ENCODE data around the gene RUSF1.
"Not testable (repeated sequence)": the region's sequence is repeated elsewhere in the genome, so short reads cannot be mapped to it uniquely, and the experiment has no call there.

The RUSF1 gene

DNA sequence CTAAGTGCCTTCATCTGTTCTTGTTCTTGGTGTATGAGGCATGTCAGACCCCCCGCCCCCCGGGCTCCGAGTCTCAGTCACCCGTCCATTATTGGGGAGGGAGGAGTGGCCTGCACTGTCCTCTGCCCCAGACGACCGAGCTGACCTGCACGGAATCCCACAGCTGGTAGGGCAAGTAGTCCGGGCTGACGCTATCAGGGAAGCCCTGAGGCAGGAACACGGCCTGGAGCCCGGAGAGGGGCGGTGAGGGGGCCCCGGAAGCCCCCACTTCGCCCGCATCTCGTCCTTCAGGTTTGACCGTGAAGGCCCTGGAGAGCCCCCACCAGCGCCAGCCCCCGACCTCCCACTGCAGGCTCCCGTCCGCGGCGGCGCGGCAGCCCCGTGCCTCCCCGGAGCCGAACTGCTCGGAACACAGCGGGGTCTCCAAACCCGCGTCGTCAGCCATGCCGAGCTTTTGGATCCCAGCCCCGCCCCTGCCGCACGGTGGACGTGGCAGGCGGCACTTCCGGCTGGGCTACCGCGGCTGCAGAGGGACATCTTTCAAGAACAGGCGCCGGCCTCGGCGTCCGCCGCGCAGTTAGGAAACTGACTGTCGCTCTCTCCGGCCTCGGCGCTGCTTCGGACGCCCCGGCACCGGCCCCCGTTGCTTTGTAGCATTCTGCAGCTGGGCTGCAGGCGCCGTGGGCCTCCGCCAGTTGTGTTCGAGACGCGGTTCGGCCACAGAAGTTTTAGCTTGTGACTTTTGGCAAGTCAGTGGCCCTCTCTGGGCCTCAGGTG lies at the start of gene RUSF1:
RUSF1 (minus strand) TSS at position 463 of the 777 bp plus-strand sequence; CDS start at position 445, 18 bp downstream.
- DNase-seq (ENCODE audit: low spot score) = peak; percentile 86

DNA sequence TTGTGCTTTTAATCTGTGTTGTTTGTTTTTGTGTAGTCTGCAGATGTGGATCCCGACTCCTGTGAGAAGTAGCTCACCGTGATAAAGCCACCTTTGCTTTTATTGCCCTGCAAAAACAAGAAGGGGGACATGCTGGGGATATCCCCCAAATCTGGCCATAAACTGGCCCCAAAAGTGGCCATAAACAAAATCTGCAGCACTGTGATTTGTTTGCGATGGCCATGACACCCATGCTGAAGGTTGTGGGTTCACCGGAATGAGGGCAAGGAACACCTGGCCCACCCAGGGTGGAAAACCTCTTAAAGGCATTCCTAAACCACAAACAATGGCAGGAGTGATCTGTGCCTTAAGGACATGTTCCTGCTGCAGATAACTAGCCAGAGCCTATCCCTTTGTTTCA lies 34.6 kb upstream of the RUSF1 start:
- DNase-seq (ENCODE audit: low spot score) = no peak

DNA sequence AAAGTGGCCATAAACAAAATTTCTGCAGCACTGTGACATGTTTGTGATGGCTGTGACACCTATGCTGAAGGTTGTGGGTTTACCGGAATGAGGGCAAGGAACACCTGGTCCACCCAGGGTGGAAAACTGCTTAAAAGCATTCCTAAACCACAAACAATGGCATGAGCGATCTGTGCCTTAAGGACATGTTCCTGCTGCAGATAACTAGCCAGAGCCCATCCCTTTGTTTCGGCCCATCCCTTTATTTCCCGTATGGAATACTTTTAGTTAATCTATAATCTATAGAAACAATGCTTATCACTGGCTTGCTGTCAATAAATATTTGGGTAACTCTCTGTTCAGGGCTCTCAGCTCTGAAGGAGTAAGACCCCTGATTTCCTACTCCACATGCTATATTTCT lies 31.6 kb upstream of the RUSF1 start:
- DNase-seq (ENCODE audit: low spot score) = not testable (repeated sequence)

DNA sequence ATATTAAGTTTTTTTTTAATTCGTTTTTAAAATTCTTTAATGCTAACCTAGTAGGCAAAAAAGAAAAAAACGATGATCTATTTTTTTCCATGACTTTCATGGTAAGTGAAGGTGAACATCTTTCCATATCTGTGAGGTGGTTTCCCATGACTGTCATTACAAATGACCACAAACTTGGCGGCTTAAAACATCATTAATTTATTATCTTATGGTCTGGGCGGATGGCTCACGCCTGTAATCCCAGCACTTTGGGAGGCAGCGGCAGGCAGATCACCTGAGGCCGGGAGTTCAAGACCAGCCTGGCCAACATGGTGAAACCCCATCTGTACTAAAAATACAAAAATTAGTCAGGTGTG lies 30.0 kb upstream of the RUSF1 start:
- not testable (repeated sequence) for DNase-seq (ENCODE audit: low spot score)

DNA sequence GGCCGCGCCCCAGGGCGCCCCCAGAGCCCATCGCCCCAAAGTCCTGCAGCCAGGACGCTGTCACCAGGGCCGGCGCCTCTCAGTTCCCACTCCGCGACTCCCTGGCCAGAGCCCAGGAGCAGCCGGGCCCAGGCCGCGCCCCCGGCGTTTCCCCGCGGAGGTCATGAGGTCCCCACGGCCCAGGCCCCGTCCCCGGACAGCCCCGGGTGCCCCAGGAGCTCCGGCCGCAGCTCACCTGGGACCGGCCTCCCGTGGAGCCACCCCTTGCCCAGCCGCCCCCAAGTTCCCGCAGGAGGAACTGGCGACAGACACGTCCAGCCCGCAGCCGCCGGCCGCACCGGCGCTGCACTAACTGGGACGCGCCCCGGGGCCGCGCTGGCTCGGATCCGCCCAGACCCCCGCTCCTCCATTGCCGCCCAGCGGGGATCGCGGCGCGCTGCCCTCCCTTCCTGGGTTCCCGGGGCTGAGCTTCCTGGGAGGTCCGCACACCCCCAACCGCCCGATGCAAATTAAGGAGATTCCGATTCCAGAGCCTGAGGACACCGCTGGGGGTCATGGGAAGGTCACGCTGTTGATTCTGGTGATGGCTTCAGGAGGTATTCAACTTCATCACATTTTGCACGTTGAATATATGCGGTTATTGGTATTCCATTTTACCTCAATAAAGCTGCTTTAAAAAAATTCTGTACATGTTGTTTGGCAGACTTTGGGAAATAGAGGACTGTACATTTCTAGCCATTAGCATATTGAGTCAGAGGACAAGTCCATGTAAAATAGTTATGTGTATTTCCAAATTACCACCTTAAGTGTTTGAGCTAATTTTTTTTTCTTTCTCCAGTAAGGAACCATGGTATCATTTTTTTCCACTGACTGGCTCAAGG lies 29.4 kb upstream of the RUSF1 start:
- no peak for DNase-seq (ENCODE audit: low spot score)

DNA sequence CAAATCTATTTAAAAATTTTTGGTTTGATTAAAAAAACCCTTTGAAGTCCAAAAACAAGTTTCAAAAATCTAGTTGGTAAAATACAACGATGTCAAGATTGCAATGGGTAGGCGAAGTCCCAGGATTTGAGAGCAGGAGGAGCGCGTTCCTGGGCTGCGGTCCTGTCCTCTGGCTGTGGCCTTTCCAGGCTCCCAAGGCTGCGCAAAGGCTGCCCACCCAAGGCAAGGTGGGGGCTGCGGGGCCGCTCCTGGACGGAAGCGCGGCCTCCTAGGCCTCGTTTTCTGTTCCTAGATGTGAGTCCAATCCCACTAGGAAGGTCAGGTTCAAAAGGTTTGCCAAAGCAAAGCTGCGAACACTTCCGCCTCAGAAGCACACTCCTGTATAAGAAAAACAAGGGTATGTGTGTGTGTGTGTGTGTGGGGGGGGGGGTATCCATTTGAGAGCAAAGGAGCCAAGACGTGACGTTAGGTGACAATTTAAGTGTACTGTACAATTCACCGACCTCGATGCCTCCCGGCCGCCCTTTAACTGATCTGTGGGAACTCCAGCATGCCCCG lies 28.7 kb upstream of the RUSF1 start:
- DNase-seq (ENCODE audit: low spot score) = no peak

DNA sequence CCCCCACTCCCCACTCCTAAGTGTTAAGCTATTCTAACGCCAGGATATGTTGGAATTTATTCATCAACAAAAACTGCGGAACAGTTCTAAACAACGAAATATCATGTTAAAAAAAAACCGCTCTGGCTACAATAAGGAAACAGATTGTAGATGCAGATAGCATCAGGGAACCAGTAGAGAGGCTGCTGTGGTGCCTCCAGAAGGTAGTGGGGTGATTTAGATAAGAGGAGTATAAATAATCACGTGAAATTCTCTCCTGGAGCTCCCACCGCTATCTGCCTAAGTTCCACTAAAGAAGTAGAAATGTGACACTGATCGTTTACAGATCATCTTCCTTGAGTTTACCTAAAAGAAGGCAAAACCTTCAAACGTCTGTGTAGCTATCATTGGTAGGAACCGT lies 27.5 kb upstream of the RUSF1 start:
- peak; percentile 40 for DNase-seq (ENCODE audit: low spot score)

DNA sequence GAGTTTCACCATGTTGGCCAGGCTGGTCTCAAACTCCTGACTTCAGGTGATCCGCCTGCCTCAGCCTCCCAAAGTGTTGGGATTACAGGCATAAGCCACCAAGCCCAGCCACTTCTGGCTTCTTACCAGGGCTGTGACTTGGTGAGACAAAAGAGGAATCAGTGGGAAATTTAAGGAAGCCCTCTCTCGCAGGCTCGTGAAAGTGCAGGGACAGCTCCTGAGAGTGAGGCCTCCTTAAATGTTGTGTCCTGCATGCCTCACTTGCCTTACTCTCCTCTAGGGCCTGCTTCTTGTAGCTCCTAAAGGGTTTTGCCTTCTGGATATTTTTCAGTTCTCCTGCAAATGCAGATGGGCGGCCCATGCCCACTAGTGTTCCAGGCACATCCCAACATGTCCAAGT lies 24.7 kb upstream of the RUSF1 start:
- DNase-seq (ENCODE audit: low spot score) = no peak

DNA sequence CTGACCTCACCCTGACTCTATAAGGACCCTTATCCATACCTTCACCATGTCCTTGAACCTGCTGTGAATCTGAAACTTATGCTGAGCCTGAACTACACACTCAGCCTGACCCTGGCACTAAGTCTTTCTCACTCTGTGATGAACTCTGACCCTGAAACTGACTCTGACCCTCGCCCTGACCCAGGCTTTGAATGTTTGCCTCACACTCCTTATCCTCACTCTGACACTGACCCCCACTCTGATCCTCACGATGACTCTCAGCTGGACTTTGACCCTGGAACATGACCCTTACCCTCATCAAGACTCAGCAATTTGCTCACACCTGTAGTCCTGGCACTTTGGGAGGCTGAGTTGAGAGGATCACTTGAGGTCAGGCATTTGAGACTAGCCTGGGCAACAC lies 23.9 kb upstream of the RUSF1 start:
- DNase-seq (ENCODE audit: low spot score) = no peak

DNA sequence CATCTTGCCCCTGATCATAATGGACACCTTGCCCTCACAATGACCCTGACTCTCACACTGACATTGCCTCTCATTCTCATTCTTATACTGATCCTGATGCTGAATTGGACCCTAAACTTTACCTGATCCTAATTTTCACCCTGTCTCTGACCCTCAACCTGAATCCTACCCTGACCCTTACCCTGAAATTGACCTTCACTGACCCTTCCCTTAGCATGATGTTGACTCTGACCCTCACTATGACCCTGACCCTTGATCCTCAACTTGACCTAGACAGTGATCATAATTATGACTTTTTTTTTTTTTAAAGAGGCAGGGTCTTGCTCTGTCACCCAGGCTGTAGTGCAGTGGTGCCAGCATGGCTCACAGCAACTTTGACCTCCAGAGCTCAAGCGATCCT lies 22.9 kb upstream of the RUSF1 start:
- no peak for DNase-seq (ENCODE audit: low spot score)

DNA sequence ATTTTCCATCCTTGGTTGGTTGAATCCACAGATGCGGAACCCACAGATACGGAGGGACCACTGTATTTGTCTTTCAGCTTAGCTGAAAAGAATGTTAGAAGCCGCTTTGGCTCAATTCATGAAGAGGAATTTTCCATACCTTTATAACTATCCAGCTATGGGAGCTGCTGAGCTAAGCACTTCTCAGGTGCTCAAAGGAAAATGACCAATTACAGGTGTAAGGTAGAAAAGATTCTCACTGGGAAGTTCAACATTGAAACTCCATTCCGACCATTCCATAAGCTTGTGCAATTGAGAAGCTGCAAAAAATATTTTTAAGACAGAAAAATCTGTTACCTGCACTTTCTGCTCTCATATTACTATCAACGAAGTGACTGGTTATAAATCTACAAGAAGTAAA lies 22.2 kb upstream of the RUSF1 start:
- no peak for DNase-seq (ENCODE audit: low spot score)

DNA sequence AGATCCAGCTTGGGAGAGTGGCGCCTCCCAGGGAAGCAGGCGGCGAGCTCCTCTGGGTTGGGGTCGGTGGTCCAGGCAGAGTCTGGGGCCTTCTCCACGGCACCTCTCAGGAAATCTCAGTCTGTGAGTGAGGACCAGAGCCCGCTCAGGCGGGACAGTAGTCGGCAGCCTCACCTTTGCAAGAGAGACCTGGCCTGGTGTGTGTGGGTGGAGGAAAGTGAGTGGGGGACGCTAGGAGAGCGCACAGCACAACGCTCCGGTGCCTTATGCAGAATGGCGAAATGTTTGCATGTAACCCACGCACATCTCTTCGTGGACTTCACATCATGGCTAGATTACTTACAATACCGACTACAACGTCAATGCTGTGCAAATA lies 21.7 kb upstream of the RUSF1 start:
- no peak for DNase-seq (ENCODE audit: low spot score)

DNA sequence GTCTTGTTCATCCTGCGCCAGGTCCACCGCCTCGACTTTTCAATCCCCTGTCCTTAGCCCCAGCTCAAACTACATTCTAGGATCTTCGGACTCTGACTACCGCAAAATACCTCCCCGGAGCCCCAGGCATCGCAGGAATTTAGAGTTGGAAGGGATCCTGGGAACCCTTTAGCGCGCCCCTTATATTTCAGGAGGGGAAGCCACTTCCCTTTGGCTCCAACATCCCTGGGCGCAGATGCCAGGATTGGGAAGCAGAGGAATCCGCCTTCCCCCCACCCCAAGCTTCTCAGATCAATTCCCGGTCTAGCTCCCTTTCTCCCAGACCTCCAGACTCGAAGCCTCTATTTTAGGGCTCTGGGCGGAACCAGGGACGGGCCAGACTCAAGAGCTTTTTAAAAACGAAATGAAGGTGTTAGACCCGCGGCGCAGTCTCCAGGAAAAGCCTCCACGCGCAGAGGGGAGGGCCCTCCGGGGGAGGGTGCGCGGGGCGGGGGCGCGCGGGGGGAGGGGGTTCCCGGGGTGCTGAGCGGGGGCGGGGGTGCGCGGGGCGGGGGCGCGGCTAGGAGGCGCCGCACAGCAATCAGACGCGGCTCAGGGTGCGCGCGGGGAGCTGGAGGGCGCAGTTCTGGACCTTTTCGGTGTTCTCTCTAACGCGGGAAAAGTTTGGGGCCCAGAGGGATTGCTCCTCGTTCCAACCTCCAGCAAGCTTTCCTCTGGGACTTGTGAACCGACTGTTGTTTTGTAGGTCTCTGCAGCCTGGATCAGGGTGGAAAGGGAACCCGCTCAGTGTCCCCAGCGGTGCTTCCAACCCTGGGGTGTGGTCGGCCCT lies 21.1 kb upstream of the RUSF1 start:
- peak; percentile 66 for DNase-seq (ENCODE audit: low spot score)

DNA sequence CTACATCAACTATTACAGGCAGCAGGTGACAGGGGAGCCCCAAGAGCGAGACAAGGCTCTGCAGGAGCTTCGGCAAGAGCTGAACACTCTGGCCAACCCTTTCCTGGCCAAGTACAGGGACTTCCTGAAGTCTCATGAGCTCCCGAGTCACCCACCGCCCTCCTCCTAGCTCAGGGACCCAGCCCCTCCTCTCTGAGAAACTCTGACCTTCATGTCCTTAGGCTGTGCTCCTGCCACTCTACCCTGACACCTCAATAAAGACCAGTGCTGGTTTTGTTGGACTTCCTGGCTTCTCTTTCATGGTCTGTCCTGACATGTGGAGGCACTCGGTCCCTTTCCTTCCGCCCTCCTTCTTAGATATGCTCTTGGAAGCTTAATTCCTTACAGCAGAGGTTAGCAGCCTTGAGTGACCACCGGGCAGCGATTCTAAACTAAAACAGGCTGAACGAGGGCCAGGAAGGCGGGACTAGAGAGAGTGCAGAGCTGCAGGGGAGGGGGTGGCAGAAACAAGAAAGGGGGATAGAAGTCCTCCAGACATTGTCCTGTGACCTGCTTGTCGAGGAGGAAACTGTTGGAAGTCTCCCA lies 20.4 kb upstream of the RUSF1 start:
- DNase-seq (ENCODE audit: low spot score) = peak; percentile 47

DNA sequence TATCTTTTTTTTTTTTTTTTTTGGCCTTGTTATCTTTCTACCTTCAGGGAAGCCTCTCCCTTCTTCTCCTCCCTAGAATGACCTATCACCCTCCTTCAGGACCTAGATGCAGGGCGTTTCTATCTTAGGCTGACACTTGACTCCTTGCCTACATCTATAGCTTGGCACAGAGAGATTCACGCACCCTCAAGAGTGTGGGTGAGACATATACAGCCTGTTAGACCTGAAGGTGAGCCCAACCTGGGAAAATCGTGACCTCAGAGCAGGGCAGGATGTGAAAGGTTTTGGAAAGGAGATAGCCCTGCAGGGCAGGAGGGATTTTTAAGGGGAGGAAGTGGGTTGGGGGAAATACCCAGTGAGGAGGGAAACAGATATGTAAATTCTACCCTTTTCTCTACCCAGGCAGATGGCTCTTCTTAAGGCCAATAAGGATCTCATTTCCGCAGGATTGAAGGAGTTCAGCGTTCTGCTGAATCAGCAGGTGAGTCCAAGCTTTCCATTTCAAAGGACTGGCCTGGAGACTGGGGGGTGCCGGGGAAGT lies 19.6 kb upstream of the RUSF1 start, which contains the start of gene AHSP:
AHSP (plus strand) TSS at position 167 of the 541 bp plus-strand sequence; CDS start at position 407, 240 bp downstream.
- peak; percentile 95 for DNase-seq (ENCODE audit: low spot score)

DNA sequence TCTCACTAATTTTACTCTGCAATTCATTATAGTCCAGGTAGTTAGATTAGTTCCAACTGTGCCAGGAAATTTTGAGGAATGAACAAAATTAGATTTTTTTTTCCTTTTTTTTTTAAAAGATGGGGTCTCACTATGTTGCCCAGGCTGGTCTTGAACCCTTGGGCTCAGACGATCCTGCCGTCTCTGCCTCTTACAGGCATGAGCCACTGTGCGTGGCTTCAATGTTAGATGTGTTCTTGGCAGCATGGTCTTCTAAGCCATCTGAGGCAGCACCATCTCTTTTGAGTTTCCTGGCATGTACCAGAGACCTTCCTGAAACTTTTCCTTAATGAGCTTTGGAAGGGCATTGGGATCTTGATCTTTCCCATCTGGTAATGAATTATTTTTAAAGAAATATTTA lies 16.9 kb upstream of the RUSF1 start:
- DNase-seq (ENCODE audit: low spot score) = no peak

DNA sequence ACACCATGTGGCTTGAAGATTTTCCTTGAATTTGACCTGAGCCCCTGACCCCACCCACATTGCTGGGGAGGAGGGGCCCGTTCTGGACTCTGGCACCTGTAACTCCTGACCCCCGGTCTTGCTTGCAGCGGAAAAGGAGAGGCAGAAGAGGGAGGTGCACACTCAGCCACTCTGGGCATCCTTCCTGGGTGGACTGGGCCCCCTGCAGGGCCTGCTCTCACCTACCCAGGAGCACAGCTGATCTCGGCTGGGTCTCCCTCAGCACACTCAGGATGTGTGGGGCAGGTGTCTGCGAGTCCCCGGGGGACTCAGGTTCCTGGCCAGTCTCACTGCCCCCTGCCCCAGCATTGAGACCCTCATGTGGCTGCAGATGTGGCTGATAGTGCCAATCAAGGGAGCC lies 15.6 kb upstream of the RUSF1 start:
- DNase-seq (ENCODE audit: low spot score) = not testable (repeated sequence)

DNA sequence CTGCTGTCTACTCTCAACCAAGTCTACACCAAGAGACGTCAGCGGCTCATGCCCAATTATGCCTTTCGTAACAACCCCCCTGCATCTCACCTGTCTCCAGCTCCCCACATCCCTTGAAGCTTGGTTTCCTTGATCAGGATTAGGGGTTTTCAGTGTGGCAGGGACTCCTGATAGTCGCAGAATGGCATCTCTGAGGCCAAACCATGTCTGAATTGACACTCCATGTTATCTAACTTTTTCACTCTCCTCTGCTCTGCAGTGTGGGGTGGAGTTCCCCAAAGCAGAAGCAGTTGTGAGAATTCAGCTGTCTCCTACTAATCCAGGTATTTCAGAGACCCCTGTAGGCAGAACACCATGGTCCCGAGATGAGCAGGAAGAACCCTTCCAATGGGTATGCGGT lies 13.9 kb upstream of the RUSF1 start:
- DNase-seq (ENCODE audit: low spot score) = peak; percentile 70

DNA sequence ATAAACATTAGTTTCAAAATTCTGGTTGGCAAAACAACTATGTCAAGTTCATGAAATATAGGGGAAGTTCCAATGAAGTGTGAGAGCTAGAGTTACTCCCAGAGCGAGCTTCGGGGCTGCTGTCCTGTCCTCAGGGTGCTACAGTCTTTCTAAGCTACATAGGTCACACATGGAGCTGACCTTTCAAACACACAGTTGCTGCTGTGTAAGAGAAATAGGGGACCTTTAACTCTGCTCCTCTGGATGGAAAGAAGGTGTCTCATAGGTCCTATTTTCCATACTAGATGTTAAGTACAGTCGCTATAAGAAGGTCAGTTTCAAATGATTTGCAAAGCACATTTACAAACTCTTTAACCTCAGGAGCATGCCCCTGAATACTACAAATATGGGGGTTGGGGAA lies 13.2 kb upstream of the RUSF1 start:
- DNase-seq (ENCODE audit: low spot score) = peak; percentile 22

DNA sequence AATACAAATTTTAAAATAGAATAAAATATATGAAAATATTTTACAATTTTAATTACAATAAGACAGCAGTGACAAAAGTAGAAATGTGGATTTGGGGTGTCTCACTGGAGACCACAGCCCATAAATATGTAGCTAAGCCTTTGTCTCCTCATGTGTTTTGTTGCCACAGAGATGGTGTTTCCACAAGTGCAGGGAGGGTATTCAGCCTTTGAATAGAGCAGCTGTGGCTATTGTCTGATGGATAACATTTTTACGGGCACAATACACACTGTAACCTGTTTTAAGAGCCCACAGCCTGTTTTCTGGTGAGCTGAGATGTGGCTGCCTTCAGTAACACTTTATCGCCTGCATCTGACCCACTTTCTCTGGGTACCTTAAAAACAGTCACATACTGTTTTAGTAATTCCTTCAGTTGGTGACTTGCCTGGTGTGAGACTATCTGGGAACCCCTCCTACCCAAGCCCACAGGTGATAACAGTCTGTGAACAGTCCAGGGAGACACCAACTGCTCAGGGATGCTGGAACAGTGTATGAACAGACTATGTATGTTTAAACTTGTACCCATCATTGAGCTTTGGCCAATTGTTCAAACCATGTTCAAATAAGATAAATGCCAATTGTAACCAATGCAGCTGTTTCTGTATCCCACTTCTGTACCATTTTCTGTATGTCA lies 11.7 kb upstream of the RUSF1 start:
- peak; percentile 21 for DNase-seq (ENCODE audit: low spot score)

Measured in hematopoietic multipotent progenitor cell treated with erythropoietin and hydrocortisone succinate and interleukin-3 and kit ligand, for 15 days (in vitro differentiated cells).